GM19397 (cell line): ENCODE results near the gene KCNN3.

Source experiments
- ATAC-seq: cut with Tn5 transposase; IDR thresholded peaks from one replicate; pipeline ENCODE4 v1.9.1; 2021; ENCODE audit warnings: mild to moderate bottlenecking, moderate library complexity; ENCODE audit not compliant: unreplicated experiment

KCNN3 gene

GRCh38 chr1:154861607-154862094, 8.4 kb downstream of the KCNN3 start:
- ATAC-seq: no peak

- peak; percentile 64 for ATAC-seq
Observed at GRCh38 chr1:154860156-154860870, 9.8 kb downstream of the KCNN3 start.

DNA sequence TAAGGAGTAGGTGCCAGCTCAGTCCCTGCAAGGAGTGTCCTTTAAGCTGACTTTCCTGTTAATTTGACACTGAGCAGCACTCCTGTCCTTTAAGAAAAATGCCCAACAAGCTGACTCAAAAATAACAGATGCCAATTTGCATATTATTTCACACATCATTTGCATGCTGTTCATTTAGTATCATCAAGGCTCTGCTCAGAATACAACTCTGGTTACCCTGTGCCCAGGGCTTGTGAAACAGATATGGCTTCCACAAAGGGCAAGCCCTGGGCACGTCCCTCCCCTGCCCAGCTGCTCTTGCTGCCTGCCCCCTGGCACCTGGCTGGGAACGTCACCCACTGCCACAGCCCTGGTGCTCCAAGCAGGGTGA, 10.3 kb downstream of the KCNN3 start:
- peak; percentile 36 for ATAC-seq

- ATAC-seq: no peak
Observed at GRCh38 chr1:154859151-154859785, 10.8 kb downstream of the KCNN3 start.

GRCh38 chr1:154857441-154858215, 12.5 kb downstream of the KCNN3 start:
- no peak for ATAC-seq

DNA sequence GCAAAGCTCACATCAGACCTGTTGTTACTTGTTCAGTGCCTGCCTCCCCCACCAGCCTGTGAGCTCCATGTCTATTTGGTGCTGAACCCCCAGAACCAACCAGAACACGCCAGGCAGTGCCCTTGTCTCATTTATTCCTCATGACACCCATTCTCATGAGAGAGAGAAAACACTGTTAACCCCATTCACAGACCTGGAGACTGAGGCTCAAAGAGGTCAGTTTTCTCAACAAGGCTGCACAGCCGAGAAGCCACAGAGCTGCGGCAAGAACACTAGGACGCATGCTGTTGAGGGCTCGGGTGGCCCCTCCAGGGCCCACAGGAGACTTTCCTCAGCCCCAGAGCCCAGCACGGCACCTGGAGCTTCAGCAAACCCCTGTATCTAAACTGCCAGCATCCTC, 13.1 kb downstream of the KCNN3 start:
- no peak for ATAC-seq

DNA sequence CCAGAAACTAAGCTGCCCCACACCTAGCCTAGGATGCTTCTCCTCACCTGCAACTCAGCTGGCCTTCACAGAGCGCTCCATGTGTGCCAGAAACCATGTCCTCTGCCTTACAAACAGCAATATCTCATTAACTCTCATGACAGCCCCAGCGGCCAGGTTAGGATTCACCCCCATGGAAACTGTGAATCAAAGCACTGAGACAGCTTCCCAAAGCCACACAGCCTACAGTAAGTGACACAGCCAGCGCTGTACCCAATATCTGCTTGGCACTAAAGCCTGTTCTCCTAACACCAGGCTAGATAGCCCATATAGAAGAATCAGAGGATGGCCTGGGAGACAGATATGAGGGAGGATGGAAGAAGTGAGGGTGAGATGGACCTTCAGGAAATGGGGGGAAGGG, 13.5 kb downstream of the KCNN3 start:
- no peak for ATAC-seq

- no peak for ATAC-seq
Observed at GRCh38 chr1:154856049-154856448, 14.0 kb downstream of the KCNN3 start.

DNA sequence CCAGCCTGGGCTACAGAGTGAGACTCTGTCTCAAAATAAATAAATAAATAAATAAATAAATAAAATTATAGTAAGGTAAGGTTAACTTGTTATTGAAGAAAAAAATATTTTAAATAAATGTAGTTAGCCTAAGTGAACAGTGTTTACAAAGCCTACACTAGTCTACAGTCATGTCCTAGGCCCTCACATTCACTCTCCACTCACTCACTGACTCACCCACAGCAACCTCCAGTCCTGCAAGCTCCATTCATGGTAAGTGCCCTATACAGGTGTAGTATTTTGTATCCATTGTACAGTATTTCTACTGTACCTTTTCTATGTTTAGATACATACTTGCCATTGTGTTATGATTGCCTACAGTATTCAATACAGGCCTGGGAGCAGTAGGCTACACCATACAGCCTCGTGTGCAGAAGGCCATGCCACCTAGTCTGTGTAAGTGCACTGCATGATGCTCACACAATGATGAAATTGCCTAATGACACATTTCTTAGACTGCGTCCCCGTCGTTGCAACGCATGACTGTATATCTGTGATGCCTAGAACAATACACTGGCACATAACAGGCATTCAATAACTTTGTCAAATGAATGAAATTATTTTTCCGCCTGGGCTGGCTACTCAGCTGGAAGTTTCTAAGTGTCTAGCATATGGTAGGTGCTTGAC, 14.8 kb downstream of the KCNN3 start:
- no peak for ATAC-seq

DNA sequence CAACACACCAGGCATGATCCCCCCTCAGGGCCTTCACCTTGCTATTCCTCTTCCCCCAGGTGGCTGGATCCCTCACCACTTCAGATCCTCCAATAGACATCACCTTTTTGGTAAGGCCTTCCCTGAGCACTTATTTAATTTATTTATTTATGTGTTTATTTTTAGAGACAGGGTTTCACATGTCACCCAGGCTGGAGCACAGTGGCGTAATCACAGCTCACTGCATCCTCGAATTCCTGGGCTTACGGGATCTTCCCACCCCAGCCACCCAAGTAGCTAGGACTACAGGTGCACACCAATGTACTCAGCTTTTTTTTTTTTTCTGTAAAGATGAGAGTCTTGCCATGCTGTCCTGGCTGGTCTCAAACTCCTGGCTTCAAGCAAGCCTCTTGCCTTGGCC, 17.2 kb downstream of the KCNN3 start:
- no peak for ATAC-seq

DNA sequence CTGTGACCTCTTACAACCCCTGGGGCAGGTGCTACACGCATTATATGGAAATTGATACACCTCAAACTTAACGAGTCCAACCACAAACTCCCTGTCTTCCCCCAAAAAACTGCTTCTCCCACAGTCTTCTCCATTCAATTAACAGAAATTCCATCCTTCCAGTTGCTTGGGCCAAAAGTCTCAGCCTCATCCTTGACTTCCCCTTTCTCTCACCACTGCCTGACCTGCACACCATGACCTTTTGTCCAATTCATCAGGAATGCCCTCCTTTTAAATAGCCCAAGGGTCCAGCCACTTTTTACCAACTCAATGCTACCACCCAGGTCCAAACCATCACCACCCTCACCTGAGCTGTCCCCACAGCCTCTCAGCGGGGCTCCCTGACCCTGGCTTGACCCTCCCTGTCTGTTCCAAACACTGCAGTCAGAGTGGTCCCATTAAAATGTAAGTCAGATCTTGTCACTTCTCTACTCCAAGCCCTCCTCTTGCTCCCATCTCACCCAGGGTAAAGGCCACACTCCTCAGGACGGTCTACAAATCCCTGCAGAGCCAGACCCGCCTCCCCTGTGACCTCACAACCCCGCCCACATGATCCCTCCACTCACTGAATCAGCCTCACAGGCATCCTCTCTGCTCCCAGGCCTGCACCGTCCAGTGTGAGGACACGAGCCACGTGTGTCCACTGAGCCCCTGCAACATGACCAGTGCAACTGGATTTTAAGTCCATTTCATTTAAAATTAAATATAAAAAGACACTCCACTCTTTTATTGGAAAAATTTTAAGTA, 18.5 kb downstream of the KCNN3 start:
- no peak for ATAC-seq

DNA sequence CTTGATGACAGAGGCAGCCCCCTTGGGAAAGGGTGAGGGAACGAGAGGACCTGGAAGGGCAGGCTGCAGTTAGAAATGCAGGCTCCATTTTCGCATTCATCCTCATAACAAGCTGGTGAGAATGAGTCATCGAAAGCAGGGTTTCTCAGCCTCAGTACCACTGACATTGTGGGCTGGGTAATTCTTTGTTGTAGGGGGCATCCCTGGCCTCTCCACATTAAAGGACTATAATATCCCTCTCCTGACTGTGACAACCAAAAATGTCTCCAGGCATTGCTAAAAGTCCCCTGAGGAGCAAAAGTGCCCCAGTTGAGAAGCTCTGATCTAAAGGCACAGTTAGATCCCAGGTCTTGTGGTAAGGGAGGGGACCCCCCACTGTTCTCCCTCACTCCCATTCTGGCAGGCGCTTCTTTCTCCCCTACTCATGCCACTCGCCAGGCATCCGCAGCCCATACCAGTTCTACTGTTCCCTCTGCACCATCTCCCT, 20.4 kb downstream of the KCNN3 start:
- no peak for ATAC-seq

DNA sequence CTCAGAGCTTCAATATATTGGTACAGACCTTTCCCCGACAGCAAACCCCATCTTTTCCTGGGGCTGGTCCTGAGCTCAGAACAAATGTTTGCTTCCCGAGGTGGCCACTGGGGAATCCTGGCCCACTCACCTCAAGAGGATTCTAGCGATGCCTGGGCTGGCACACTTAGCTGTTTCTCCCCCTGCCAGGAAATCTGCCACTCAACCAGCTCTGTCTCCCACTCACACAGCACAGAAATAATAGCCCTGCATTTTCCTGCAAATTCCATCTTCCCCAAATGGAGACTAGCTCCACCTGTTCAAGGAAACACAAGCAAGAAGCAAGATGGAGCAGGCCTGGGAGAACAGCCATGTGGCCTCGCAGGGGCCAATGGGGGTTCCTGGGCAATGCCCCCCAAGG, 21.1 kb downstream of the KCNN3 start:
- ATAC-seq: no peak

DNA sequence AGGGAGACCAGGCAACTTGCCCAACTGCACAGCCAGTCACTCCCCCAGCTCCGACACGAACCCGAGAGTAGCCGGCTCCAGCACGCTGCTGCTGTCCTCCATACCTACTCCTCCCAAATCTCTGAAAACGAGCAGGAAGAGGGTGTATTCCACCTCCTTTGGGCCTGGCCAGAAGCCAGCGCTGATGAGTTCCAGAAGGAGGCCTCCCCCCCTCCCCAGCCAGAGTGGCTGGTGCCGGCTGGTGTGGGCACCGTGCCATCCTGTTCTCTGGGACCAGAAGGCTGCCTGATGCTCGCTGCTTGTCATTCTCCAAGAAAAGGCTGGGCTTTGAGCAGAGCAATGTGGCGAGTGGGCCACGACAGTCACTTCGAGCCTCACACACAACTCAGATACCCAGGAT, 22.2 kb downstream of the KCNN3 start:
- ATAC-seq: no peak

DNA sequence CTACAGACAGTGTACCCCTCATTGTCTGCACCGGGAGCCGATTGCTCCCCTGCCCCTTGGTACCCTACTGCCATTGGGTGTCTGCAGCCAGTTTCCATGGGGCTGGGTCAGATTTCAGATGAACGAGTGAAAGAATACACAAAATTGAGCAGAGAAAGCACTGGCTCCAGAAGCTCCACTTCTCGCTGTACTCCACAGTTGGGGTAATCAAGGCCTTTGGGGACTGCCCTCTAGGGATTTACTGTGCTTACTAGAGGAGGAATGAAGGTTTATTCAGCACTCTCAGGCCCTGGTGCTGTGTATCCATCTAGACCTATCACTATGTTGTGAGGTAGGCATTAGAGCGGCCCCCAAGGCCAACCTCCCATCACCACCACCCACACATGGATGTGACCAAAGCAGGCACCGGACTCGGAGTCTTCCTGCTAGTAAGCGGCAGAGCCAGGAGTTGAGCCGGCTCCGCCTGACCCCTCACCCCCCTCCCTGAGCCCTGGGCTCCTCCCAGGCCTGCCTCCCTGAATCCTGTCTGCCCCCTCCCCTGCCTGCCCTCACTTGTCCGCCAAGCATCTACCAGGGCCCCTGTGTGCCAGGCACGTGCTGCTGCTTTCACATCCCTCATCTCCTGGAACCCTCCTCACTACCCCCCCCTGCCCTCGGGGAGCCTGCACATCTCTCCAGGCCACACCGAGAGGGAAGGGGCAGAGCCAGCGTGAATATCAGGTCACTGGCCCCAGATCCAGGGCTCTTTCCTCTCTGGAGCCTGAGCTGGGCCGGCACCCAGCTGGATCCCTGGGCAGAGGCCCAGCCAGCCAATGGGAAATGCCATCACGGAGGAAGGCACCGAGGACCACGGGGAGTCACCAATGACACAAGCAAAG, 23.3 kb downstream of the KCNN3 start:
- ATAC-seq: no peak

DNA sequence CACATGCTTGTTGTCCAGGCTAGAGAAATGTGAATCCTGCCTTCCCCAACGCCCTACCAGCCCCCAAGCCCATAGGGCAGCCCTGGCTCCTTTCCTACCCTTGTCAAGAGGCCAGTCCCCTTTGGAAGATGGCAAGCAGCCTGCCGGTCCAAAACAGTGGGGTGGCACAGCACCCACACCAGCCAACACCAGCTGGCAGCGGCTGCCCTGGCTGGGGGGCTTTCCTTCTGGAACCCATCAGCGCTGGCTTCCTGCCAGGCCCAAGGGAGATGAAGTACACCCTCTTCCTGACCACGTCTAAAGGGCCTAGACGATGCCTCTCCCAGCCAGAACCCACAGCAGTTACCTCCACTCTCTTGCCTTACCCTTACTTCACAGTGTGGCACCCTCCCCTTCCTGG, 24.2 kb downstream of the KCNN3 start:
- ATAC-seq: no peak

- no peak for ATAC-seq
Observed at GRCh38 chr1:154845174-154845573, 24.9 kb downstream of the KCNN3 start.

- ATAC-seq: no peak
Observed at GRCh38 chr1:154844297-154844681, 25.8 kb downstream of the KCNN3 start.

DNA sequence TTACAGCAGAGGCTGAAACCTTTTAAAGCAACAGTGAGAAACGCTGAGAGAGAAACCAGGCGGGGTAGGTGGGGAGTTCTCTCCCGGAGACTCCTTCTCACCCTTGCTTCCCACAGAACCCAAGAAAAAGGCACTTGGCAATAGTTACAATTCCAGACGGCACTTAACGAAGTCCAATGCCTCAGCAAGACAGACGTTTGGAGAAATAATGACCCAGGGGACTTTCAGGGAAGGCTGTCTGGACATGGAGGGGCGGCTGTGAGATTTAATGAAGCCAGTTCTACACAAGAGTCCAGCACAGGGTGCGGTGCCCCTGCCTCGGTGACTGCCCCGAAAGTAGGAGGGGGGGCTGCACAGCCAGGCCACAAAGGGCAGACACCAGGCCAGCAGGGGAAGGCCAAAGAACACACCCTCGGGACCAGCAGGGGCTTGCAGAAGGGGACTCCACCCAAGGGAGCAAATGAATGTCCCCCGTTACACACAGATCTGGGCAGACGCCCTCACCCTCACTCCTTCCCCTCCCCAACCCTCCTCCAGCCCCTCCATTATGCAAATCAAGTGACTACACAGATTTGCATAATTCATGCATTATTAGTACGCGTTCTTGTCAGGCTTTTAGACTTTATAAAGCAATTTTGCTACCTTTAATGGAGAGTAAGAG, 26.3 kb downstream of the KCNN3 start:
- ATAC-seq: no peak
